GM19025 (cell line): ENCODE results near the gene PUS7.
"Not testable (repeated sequence)": the region's sequence is repeated elsewhere in the genome, so short reads cannot be mapped to it uniquely, and the experiment has no call there.

Source experiments
- ATAC-seq: cut with Tn5 transposase; IDR thresholded peaks from one replicate; pipeline ENCODE4 v1.9.1; 2021; ENCODE audit warnings: mild to moderate bottlenecking, low read depth, moderate library complexity; ENCODE audit not compliant: unreplicated experiment

PUS7 gene

DNA sequence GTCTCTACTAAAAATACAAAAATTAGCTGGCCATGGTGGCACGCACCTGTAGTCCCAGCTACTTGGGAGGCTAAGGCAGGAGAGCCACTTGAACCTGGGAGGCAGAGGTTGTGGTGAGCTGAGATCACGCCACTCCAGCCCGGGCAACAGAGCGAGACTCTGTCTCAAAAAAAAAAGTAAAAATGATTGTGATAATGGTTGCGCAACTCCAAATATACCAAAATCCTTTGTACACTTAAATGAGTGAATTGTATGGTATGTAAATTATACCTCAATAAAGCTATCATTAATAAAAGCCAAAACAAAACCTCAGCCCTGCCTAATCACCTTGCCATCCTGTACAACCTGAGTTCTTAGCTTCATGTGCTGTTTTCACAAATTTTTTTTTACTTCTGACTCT, 71.2 kb downstream of the PUS7 start:
- ATAC-seq, result not testable (repeated sequence)

- ATAC-seq, result no peak
Measured at GRCh38 chr7:105450177-105450861, 71.8 kb downstream of the PUS7 start.

DNA sequence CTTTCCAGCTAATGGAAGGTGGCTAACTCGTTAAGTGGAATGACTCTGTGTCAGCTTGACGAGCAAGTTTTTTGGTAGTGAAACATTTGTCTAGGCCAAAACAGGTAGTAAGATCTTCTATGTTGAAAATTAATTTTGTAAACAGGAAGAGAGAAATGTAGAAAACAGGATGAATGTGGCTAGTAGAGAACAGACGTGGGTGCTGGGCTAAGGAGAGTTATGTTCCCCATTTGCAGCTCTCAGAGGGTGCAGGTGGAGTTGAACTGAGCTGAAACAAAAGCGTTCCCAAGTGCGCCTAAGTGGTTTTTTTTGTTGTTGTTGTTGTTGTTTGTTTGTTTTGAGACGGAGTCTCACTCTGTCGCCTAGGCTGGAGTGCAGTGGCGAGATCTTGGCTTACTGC, 73.9 kb downstream of the PUS7 start:
- peak; percentile 69 for ATAC-seq

GRCh38 chr7:105444342-105444987, 77.6 kb downstream of the PUS7 start:
- ATAC-seq, result no peak

DNA sequence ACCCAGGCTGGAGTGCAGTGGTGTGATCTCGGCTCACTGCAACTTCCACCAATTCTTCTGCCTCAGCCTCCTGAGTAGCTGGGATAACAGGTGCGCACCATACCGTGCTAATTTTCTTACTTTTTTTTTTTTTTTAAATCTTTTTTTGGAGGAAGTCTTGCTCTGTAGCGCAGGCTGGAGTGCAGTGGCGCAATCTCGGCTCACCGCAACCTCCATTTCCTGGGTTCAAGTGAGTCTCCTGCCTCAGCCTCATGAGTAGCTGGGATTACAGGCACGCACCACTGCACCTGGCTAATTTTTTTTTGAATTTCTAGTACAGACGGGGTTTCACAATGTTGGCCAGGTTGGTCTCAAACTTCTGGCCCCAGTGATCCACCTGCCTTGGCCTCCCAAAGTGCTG, 79.9 kb downstream of the PUS7 start:
- not testable (repeated sequence) for ATAC-seq

DNA sequence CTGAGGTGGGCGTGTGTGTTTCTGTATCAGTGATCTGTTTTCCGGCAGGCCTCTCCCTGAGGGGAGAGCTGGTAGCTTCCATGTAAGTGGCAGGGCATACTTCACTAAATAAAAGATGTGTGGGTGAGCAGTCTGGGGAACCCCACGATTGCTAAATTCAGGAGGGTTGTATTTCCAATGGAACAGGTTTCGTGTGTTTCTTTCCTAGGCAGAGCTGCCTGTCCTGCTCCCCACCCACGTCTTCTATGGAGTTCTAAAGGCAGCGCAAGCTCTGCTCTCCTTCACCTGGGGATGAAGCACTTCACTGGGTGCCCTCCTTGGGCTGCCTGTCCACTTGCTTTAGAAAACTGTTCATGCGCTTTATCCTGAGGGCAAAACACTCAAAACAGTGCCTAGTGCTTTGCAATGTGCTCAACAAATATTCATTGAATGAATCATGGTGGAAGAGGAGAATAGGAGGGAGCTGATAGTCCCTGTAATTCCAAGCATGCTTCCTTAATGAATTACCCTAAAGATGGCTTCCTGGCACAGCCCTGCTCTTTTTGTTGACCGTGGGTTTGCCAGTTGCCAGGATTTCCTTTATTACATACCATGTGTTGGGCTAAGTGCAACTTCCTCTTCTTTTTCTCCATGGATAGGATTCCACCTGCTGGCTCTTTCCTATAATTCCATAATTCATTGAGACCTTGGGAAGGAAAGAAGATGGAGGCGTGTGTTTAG, 82.7 kb downstream of the PUS7 start:
- ATAC-seq, result no peak

DNA sequence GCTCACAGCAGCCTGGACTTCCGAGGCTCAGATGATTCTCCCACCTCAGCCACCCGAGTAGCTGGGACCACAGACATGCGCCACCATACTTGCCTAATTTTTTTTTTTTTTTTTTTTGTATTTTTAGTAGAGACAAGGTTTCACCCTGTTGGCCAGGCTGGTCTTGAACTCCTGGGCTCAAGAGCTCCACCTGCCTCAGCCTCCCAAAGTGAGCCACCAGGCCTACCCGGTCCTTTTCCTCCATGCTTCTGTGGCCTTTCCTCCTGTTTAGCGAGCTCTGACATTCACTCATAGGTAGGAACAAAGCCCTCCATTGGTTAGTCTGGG, 83.3 kb downstream of the PUS7 start:
- ATAC-seq, result no peak

DNA sequence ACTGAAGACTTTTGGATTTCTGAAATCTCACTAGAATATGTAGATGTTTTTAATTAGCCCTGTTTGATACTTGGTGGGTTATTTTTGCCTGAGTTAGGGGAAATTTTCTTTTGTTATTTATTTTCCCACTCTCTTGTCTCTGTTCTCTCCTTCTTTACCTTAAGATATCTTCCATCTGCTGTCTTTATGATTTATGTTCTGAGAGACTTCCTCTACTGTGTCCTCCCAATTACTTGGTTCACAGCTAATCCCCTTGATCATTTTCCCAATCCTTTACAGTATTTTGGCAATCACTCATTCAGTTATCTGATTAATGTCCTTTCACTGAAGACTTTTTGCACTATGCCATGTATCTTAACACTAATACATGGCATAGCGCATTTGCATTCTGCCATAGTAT, 83.8 kb downstream of the PUS7 start:
- no peak for ATAC-seq

GRCh38 chr7:105437356-105437755, 84.7 kb downstream of the PUS7 start:
- ATAC-seq, result not testable (repeated sequence)

DNA sequence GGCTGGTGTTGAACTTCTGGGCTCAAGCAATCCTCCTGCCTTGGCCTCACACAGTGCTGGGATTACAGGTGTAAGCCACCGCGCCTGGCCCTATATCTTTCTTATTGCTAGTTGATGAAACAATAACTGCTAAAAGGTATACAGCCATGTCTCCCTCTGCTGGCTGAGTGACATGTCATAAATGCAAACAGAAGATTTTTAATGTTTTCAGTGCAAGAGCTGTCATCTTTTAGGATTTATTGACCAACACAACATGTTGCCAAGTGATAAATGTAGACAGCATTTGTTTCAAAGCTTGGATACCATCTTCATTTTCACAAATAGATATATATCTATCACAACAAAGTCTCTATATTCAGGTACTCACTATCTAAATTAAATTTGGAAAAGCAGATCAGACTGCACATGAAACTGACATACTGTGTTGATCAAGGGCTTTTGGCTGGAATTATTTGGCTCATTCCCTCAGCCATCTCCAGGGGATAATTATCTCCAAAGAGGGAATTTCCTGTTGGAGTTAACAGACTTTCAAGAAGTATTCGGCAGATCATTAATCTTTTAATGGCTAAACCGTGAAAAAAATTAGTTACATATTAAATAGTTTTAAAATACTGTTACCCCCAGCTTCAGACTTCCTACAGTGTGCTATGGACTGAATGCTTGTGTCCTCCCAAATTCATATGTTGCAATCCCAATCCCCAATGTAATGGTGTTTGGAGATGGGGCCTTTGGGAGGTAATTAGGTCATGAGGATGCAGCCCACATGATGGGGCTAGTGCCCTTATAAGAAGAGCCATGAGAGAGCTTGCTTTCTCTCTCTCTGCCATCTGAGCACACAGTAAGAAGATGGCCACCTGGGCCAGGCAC, 92.1 kb downstream of the PUS7 start:
- ATAC-seq, result no peak

GRCh38 chr7:105426606-105427146, 95.4 kb downstream of the PUS7 start:
- no peak for ATAC-seq

GRCh38 chr7:105423987-105424386, 98.1 kb downstream of the PUS7 start:
- no peak for ATAC-seq

DNA sequence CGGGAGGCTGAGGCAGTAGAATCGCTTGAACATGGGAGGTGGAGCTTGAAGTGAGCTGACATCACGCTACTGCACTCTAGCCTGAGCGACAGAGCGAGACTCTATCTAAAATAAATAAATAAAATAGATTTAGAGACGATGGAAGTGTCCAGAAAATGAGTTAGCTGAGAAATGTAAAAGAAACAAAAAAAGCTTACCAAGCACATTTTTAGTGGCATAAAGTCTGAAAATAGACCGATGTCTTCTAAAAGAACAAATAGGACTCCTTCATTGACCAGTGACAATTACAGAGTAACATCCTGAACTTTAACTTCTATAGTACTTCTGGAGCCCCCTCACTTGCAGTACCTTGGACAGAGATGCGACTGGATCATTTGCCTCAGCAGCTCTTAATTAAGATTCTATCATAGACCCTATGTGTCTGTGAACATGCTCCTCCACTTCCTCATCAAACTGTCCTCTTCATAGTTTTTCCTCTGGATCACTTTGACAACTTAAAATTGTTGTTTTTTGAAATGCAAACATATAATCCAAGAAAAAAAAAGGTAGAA, 108.1 kb downstream of the PUS7 start:
- ATAC-seq, result no peak

DNA sequence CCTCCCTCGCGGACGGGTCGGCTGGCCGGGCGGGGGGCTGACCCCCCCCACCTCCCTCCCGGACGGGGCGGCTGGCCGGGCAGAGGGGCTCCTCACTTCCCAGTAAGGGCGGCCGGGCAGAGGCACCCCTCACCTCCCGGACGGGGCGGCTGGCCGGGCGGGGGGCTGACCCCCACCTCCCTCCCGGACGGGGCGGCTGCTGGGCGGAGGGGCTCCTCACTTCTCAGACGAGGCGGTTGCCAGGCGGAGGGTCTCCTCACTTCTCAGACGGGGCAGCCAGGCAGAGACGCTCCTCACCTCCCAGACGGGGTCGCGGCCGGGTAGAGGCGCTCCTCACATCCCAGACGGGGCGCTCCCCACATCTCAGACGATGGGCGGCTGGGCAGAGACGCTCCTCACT, 111.3 kb downstream of the PUS7 start:
- not testable (repeated sequence) for ATAC-seq

DNA sequence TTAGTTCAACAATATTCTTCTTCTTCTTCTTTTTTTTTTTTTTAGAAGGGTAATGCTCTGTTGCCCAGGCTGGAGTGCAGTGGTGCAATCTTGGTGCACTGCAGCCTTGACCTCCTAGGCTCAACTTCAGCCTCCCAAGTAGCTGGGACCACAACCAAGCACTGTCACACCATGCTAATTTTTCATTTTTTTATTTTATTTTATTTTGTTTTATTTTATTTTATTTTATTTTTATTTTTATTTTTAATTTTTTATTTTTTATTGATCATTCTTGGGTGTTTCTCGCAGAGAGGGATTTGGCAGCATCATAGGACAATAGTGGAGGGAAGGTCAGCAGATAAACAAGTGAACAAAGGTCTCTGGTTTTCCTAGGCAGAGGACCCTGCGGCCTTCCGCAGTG, 112.3 kb downstream of the PUS7 start:
- not testable (repeated sequence) for ATAC-seq

- no peak for ATAC-seq
Measured at GRCh38 chr7:105408791-105409410, 113.2 kb downstream of the PUS7 start.
